Astrocyte of the hippocampus (primary cell): ENCODE measurements around the gene GRIN2A.

ENCODE experiments used
- DNase-seq: peaks from one replicate; pipeline ENCODE4 v3.0.0; 2011; ENCODE audit warnings: low read depth, low spot score

The GRIN2A gene

GRCh38 chr16:9862327-9862726 lies 319.9 kb downstream of the GRIN2A start:
- DNase-seq, result no peak

DNA sequence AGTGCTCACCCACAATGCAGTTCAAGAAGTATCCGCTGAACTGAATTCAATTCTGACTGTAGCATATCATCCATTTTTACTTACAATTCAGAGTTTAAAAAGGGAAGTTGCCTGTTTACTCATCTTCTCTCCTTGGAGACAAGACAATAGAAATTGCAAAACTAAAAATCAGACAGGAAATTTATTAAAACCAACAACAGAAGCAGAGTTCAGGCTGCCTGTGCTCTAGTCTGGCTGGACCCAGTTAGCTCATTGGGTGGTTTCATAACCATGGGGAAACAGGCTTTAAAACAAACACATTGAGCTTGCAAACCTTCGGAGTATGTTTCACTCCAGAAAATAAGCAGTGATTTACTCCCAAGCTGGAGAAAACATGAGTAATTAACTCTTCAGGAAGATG lies 321.4 kb downstream of the GRIN2A start:
- no peak for DNase-seq

GRCh38 chr16:9859701-9860327 lies 322.4 kb downstream of the GRIN2A start:
- no peak for DNase-seq

- DNase-seq, result no peak
These were observed 327.6 kb downstream of the GRIN2A start for GRCh38 chr16:9854675-9855074.

- no peak for DNase-seq
These were observed 330.2 kb downstream of the GRIN2A start for GRCh38 chr16:9852003-9852402.

DNA sequence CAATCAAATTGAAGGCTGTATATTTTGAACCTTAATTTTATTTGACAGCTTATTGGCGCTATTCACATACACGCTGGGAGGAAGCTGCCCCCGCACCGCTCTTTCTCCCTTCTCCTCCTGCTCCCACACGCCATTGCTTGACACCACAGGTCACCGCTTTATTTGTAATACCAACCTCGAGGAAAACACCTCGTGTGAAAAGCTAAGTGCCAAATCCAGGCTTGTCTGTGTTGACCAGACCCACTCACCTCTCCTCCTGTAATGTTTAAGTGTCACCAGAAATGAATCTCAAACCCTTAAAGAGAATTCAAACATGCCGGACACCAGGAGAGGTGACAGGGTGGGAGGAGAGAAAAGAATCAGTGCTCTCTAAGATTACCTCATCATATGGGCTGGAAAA lies 331.4 kb downstream of the GRIN2A start:
- DNase-seq, result no peak

GRCh38 chr16:9849697-9850245 lies 332.5 kb downstream of the GRIN2A start:
- no peak for DNase-seq

DNA sequence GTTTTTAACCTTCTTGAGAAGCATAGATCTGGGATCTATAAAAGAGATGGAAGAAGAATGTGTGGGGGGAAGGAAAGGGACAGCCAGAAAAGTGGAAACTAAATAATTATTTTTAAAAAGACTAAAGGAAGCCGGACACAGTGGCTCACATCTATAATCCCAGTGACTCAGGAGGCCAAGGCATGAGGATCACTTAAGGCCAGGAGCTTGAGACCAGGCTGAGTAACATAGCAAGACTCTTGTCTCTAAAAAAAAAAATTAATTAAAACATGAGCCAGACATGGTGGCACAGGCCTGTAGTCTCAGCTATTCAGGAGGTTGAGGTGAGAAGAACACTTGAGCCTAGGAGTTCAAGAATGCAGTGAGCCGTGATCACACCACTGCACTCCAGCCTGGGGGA lies 335.1 kb downstream of the GRIN2A start:
- DNase-seq, result no peak

DNA sequence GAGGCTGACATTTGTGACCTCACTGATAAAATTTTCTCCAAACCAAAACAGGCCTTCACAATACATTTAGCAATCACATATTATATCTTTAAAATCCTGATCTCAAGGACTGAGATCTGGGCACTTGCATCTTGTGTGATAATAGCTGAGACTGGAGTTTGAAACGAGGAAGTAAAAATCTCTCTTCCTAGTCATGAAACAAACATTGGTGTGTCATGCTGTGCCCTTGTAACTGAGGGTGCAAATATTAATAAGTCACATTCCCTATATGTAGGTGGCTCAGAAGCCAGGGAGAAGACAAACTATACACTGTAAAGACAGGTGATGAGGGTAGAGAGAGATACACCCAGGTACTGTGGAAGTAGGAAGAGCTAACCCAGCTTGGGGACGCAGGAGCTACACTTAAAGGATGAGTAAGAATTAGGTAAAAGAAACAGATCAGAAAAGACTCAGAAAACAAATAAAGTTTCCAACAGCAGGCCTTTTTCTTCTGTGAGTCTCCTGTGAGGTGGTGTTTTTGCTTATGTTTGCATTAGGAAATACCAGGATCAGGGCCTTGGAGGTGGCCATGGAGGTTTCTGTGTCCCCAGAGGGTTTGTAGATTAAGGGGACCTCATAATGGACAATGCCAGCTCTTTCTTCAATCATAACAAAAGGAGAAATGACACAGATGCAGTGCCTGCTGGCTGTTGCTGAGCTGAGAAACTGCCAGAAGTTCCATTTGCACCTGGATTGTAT lies 335.7 kb downstream of the GRIN2A start:
- DNase-seq, result no peak

- no peak for DNase-seq
These were observed 336.4 kb downstream of the GRIN2A start for GRCh38 chr16:9845661-9846361.

- DNase-seq, result no peak
These were observed 337.9 kb downstream of the GRIN2A start for GRCh38 chr16:9844361-9844760.

DNA sequence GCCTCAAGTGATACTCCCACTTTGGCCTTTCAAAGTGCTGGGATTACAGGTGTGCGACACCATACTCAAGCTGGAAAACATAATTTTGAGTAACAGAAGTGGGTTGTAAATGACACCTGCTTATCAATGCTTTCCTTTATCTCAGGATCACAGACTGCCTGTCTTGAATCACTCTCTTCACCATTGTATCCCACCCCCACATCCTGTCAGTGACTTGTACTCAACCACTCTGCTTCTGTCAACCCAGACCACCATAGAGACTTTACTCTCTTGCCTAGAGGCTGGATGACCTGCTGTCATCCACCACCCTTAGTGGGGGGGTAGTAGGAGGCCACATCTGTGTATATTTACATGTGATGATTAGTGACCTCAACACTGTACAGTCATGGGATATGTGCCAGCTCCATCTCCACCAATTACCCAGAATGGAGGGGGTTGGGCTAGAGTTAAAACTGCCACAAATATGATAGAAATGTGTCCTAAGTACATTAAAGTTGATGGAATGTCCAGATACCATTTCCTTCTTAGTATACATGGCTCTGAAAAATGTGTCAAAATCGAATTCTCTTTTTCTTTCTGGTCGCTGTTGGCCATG lies 338.7 kb downstream of the GRIN2A start:
- no peak for DNase-seq

DNA sequence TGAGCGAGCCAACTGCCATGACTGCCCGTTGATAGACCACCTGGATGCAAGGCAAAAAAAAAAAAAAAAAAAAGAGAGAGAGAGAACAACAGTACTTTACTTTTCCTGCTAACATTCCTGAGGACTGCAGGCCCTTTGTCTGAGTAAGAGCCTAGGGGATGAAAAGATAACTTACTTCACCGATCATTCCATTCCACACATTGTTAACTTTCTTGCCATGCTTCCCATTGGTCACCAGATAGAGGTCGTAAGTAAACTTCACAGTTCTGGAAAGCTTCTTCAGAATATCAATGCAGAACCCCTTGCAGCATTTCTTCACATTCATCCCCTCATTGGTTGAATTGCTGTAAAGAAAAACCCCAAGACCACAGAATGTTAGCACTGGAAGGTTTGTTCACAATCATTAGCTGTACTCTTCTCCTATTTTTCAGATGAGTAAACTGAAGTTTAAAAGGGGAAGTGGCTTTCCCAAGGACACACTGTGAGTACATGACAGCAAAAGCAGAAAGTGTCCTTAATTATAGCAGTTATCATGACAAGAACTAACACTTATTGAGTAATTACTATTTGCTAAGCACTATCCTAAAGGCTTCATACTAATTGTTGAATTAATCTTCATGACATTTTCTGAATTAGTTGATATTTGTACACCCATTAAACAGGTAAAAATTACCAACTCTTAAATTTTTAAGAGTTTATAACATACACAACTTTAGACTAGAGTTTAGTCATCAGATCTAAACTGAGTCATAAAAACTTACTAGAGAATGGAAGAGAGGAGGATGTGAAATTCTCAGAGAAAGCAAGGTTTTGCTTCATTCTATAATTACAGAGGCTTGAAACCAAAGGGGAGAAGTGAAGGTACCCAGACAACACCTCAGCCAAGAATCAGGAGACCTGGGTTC lies 341.2 kb downstream of the GRIN2A start:
- DNase-seq, result no peak

DNA sequence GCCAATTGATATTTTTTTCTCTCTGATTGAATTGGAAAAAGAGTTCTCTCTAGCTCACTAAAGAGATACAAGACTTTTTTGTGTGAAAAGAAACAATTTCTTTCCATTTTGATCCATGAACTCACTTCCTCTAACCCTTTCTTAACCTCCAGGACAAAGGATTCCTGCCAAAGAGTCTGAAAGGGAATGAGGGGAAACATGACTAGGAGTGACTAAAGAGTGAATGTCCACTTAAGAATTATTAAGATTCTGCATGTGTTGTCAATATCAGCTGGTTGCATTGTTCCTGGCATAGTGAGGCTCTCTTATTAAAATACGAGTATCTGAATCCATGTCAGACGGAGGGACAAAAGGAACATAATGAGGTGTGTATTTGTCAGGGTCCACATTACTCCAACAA lies 344.7 kb downstream of the GRIN2A start:
- DNase-seq, result no peak

GRCh38 chr16:9836118-9836736 lies 346.0 kb downstream of the GRIN2A start:
- peak; percentile 69 for DNase-seq

DNA sequence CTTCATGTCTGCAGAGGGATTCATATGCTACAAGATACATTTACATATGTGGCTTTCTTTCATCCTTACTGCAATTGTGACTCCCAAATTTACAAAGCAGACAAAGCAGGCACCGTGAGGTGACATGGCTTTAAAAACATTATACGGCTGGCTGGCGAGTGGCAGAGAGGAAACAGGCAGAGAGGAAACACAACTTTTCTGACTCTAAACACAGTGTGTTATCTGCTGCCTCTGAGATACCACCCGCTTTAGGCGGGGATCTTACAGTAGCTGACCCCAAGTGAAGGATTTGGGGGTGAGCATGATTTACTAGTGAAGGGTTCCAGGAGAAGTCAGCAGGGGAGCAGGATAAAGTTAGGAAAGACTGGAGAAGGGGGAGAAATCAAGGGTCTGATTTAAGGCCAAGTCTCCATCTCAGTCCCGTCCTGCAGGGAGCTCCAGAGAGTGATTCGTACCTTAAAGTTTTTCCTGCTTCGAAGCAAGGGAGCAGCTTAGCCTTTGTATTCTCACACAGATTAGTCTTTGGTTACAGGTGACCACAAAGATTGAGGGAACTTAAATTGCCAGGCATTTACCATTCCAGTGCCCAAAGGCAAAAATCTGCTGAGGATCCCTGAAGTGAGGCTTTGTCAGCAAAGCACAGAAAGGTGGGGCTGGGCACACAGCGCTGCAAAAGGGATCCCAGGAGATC lies 355.0 kb downstream of the GRIN2A start:
- DNase-seq, result no peak

DNA sequence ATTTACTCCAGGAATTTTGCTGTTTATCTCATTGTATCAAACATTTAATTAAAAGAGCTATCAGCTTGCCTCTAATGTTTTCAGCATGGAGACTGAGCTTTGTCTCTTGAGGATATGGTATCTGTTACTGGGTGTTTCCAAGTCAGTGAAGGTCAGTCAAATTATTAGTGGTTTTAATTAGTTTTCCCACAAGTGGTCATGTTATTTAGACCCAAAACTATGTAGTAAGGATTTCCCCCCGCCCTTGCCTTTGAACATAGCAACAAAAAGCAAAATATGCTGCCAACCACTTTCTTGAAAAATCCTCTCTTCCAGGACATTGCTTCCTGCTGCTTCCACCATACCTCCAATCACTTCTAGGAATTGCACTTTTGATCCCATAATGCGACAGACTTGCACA lies 355.6 kb downstream of the GRIN2A start:
- no peak for DNase-seq

DNA sequence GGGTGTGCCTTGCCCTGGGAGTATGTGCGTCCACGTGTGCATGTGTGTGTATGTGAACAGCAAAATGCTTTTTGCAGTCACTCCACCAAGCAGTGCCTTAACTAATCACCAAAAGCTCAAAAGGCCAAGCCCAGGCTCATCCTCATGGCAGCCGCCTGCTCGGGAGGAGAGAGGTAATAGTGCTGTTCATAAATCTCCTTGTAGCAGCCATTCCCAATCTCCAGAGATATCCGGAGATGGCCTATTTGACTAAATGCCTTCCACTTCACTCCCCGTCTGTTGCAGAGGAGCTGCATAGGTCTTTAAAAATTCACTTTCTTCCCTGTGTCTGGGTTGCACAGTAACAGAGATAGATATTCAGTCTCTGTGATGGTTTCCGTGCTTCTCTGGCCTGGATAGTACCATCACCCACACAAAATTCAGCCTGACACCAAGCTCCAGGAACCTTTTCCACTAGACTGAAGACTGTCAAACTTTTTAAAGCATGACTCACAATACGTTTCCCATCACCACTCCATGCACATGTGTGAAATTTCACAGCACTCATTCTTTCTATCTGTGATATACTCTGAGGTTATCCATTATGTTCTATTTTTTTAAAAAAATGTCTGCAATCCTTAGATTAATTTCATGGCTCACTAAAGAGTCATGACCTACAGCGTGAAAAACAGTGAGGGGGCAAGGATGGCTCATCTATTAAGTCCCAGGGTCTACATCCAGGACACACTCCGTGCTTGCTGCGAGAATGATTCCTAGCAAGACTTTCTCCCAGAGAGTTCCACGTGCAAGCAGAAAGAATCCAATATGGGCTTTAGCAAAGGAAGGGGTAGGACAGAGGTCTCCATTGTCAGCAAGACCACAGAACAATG lies 357.8 kb downstream of the GRIN2A start:
- DNase-seq, result no peak

- DNase-seq, result no peak
These were observed 358.7 kb downstream of the GRIN2A start for GRCh38 chr16:9823510-9823909.
